Activated CD4-positive, alpha-beta T cell treated with anti-CD3 and anti-CD28 coated beads, Interleukin-2, amount 10 ng/mL, durations not matched to agents 7 days and 5 days (primary cell): ENCODE results near the gene LYSET. TPM values are rescaled to one million over a fixed set of nuclear protein-coding genes. Genes with fewer than 3 reads are reported as not detected.
"Not testable (repeated sequence)": the region's sequence is repeated elsewhere in the genome, so short reads cannot be mapped to it uniquely, and the experiment has no call there.

Experiments used
- CTCF ChIA-PET: fragments of 350-600 bp; sonication (Branson Sonifier 250); formaldehyde crosslinking; loops from one replicate; lab custom pipeline; 2021; ENCODE audit warnings: antibody characterized with exemption; lab: Charles Lee
- POLR2A ChIA-PET: fragments of 350-600 bp; sonication (Branson Sonifier 250); formaldehyde crosslinking; loops from one replicate; lab custom pipeline; 2021; ENCODE audit warnings: antibody characterized with exemption; lab: Charles Lee
- DNase-seq: peaks from one replicate; pipeline ENCODE4 v3.0.0-alpha.2; 2020
- H3K27ac Mint-ChIP-seq: one replicate; pipeline ENCODE4 v1.8.0; 2021; ENCODE audit warnings: mild to moderate bottlenecking, moderate library complexity, mixed read lengths
- H3K27me3 Mint-ChIP-seq: one replicate; pipeline ENCODE4 v1.8.0; 2021; ENCODE audit warnings: mixed read lengths
- H3K36me3 Mint-ChIP-seq: one replicate; pipeline ENCODE4 v1.8.0; 2021; ENCODE audit warnings: low read depth, mixed read lengths
- H3K4me1 Mint-ChIP-seq: one replicate; pipeline ENCODE4 v1.8.0; 2021; ENCODE audit warnings: mixed read lengths
- H3K4me3 Mint-ChIP-seq: one replicate; pipeline ENCODE4 v1.8.0; 2021; ENCODE audit warnings: mild to moderate bottlenecking, moderate library complexity, mixed read lengths
- H3K9me3 Mint-ChIP-seq: one replicate; pipeline ENCODE4 v1.8.0; 2021; ENCODE audit warnings: mixed read lengths
- total RNA-seq, 2 experiments: library from RNA; stranded (reverse); gene quantifications; one replicate each; pipeline ENCODE4 v1.2.3, GENCODE V29; 2021

The LYSET gene
- total RNA-seq, 2 experiments from 2014 or later, result 10.8 to 11.0 TPM

GRCh38 chr14:93207468-93208308 is 22.6 kb downstream of the LYSET start:
- H3K27ac Mint-ChIP-seq, result peak overlapping the region; percentile 94
- no peaks in the 10 kb centered on the region for H3K27me3 Mint-ChIP-seq
- CTCF ChIA-PET, result interaction anchor here (0.7 to 1.7 kb wide), 8 partner anchors 10 to 100 kb away, joined by 3 to 6 read pairs (median 4); partner anchors contain the start of genes LYSET and MOAP1
- H3K4me3 Mint-ChIP-seq, result peak overlapping the region; percentile 79
- peaks cover 35% of the 10 kb centered on the region for H3K36me3 Mint-ChIP-seq
- peaks cover 44% of the 10 kb centered on the region for H3K4me1 Mint-ChIP-seq
- DNase-seq, result peak; percentile 42
- POLR2A ChIA-PET, result interaction anchor here (0.5 kb wide), 1 partner anchor 358 kb away, joined by 3 read pairs; no protein-coding TSS in a partner anchor
- no peaks in the 10 kb centered on the region for H3K9me3 Mint-ChIP-seq

GRCh38 chr14:93212432-93212831 is 27.3 kb downstream of the LYSET start:
- no peak for DNase-seq
- peaks cover 36% of the 10 kb centered on the region for H3K36me3 Mint-ChIP-seq
- CTCF ChIA-PET, result no interaction called here
- no peak overlapping the region for H3K4me3 Mint-ChIP-seq
- no peaks in the 10 kb centered on the region for H3K9me3 Mint-ChIP-seq
- no peak overlapping the region for H3K27ac Mint-ChIP-seq
- H3K27me3 Mint-ChIP-seq, result no peaks in the 10 kb centered on the region
- H3K4me1 Mint-ChIP-seq, result peaks cover 20% of the 10 kb centered on the region
- POLR2A ChIA-PET, result no interaction called here

- peaks cover 6% of the 10 kb centered on the region for H3K4me1 Mint-ChIP-seq
- ChIA-PET CTCF (no interaction called here), POLR2A (no interaction called here)
- H3K9me3 Mint-ChIP-seq, result no peaks in the 10 kb centered on the region
- no peaks in the 10 kb centered on the region for H3K27me3 Mint-ChIP-seq
- no peak overlapping the region for H3K27ac Mint-ChIP-seq
- H3K4me3 Mint-ChIP-seq, result no peak overlapping the region
- DNase-seq, result no peak
- H3K36me3 Mint-ChIP-seq, result peaks cover 39% of the 10 kb centered on the region
These were observed 29.5 kb downstream of the LYSET start for GRCh38 chr14:93214598-93214997.

- H3K4me1 Mint-ChIP-seq, result peaks cover 4% of the 10 kb centered on the region
- H3K9me3 Mint-ChIP-seq, result no peaks in the 10 kb centered on the region
- CTCF ChIA-PET, result interaction anchor here (0.6 to 0.7 kb wide), 8 partner anchors 9 to 1758 kb away, joined by 3 to 5 read pairs (median 4); no protein-coding TSS in a partner anchor
- no peak overlapping the region for H3K27ac Mint-ChIP-seq
- POLR2A ChIA-PET, result interaction anchor here (0.7 kb wide), 2 partner anchors 93 to 437 kb away, joined by 3 to 6 read pairs; no protein-coding TSS in a partner anchor
- H3K27me3 Mint-ChIP-seq, result no peaks in the 10 kb centered on the region
- peaks cover 44% of the 10 kb centered on the region for H3K36me3 Mint-ChIP-seq
- DNase-seq, result peak; percentile 69
- H3K4me3 Mint-ChIP-seq, result no peak overlapping the region
These were observed 34.1 kb downstream of the LYSET start for GRCh38 chr14:93219103-93219726.

- Mint-ChIP-seq H3K9me3 (no peaks in the 10 kb centered on the region), H3K4me3 (no peak overlapping the region), H3K36me3 (peaks cover 44% of the 10 kb centered on the region), H3K27me3 (no peaks in the 10 kb centered on the region), H3K27ac (no peak overlapping the region), H3K4me1 (peaks cover 4% of the 10 kb centered on the region)
- no peak for DNase-seq
- CTCF ChIA-PET, result no interaction called here
- POLR2A ChIA-PET, result no interaction called here
These were observed 35.4 kb downstream of the LYSET start for GRCh38 chr14:93220509-93220908.

- peaks cover 4% of the 10 kb centered on the region for H3K4me1 Mint-ChIP-seq
- H3K27me3 Mint-ChIP-seq, result no peaks in the 10 kb centered on the region
- no peak for DNase-seq
- H3K36me3 Mint-ChIP-seq, result peaks cover 45% of the 10 kb centered on the region
- ChIA-PET CTCF (no interaction called here), POLR2A (no interaction called here)
- H3K9me3 Mint-ChIP-seq, result no peaks in the 10 kb centered on the region
- H3K27ac Mint-ChIP-seq, result no peak overlapping the region
- no peak overlapping the region for H3K4me3 Mint-ChIP-seq
These were observed 38.4 kb downstream of the LYSET start for GRCh38 chr14:93223565-93223964.

- Mint-ChIP-seq H3K27ac (no peak overlapping the region), H3K36me3 (peaks cover 29% of the 10 kb centered on the region), H3K27me3 (peaks cover 3% of the 10 kb centered on the region), H3K4me1 (peaks cover 2% of the 10 kb centered on the region), H3K4me3 (no peak overlapping the region), H3K9me3 (no peaks in the 10 kb centered on the region)
- CTCF ChIA-PET, result no interaction called here
- DNase-seq, result no peak
- POLR2A ChIA-PET, result no interaction called here
These were observed 43.4 kb downstream of the LYSET start for GRCh38 chr14:93228550-93228949.

GRCh38 chr14:93230539-93230938 is 45.4 kb downstream of the LYSET start:
- Mint-ChIP-seq H3K4me3 (no peak overlapping the region), H3K4me1 (peaks cover 2% of the 10 kb centered on the region), H3K9me3 (no peaks in the 10 kb centered on the region), H3K36me3 (peaks cover 19% of the 10 kb centered on the region), H3K27ac (no peak overlapping the region), H3K27me3 (peaks cover 7% of the 10 kb centered on the region)
- POLR2A ChIA-PET, result no interaction called here
- CTCF ChIA-PET, result no interaction called here
- DNase-seq, result no peak

GRCh38 chr14:93231129-93231979 is 46.2 kb downstream of the LYSET start:
- no peak overlapping the region for H3K27ac Mint-ChIP-seq
- H3K4me1 Mint-ChIP-seq, result peaks cover 2% of the 10 kb centered on the region
- POLR2A ChIA-PET, result no interaction called here
- peaks cover 7% of the 10 kb centered on the region for H3K27me3 Mint-ChIP-seq
- CTCF ChIA-PET, result interaction anchor here (0.6 kb wide), 2 partner anchors 21 to 155 kb away, joined by 3 to 4 read pairs; no protein-coding TSS in a partner anchor
- H3K9me3 Mint-ChIP-seq, result no peaks in the 10 kb centered on the region
- peaks cover 13% of the 10 kb centered on the region for H3K36me3 Mint-ChIP-seq
- H3K4me3 Mint-ChIP-seq, result no peak overlapping the region
- no peak for DNase-seq

- Mint-ChIP-seq H3K27ac (no peak overlapping the region), H3K36me3 (peaks cover 8% of the 10 kb centered on the region), H3K27me3 (peaks cover 7% of the 10 kb centered on the region), H3K4me3 (no peak overlapping the region), H3K4me1 (peaks cover 2% of the 10 kb centered on the region), H3K9me3 (no peaks in the 10 kb centered on the region)
- DNase-seq, result no peak
- POLR2A ChIA-PET, result no interaction called here
- CTCF ChIA-PET, result no interaction called here
These were observed 47.0 kb downstream of the LYSET start for GRCh38 chr14:93232159-93232558.

- H3K4me1 Mint-ChIP-seq, POLR2A ChIA-PET, H3K27ac Mint-ChIP-seq, H3K36me3 Mint-ChIP-seq, H3K9me3 Mint-ChIP-seq, H3K27me3 Mint-ChIP-seq, DNase-seq, CTCF ChIA-PET, H3K4me3 Mint-ChIP-seq: not testable (repeated sequence)
These were observed 48.0 kb downstream of the LYSET start for GRCh38 chr14:93233078-93233477.

- H3K4me1 Mint-ChIP-seq, result peaks cover 2% of the 10 kb centered on the region
- POLR2A ChIA-PET, result no interaction called here
- CTCF ChIA-PET, result interaction anchor here (0.9 kb wide), 1 partner anchor 27 kb away, joined by 4 read pairs; the partner anchor contains the start of genes GON7 and UBR7
- no peaks in the 10 kb centered on the region for H3K9me3 Mint-ChIP-seq
- no peaks in the 10 kb centered on the region for H3K36me3 Mint-ChIP-seq
- no peak for DNase-seq
- no peak overlapping the region for H3K27ac Mint-ChIP-seq
- peaks cover 7% of the 10 kb centered on the region for H3K27me3 Mint-ChIP-seq
- H3K4me3 Mint-ChIP-seq, result no peak overlapping the region
These were observed 49.7 kb downstream of the LYSET start for GRCh38 chr14:93234798-93235197.
